ENCODE data around the gene KCND3.

DNA sequence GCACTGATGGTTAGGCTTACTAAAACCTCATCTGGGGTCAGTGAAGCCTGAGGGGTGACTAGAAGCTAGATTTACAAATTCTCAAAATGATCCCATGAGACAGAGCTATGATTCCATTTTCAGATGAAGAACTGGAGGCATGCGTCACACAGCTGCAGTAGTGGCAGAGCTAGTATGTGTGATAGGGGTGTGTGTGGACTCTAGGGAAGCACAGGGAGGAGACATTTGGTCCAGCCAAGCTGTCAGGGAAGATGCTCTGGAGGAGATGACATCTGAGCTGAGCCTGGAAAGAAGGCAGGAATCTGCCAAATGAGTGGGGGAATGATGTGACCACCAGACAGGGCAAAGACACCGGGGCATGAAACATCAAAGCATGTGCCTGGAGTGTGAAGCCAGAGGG is 12.0 kb upstream of the KCND3 start:
- TF ChIP-seq, protein P1, sequence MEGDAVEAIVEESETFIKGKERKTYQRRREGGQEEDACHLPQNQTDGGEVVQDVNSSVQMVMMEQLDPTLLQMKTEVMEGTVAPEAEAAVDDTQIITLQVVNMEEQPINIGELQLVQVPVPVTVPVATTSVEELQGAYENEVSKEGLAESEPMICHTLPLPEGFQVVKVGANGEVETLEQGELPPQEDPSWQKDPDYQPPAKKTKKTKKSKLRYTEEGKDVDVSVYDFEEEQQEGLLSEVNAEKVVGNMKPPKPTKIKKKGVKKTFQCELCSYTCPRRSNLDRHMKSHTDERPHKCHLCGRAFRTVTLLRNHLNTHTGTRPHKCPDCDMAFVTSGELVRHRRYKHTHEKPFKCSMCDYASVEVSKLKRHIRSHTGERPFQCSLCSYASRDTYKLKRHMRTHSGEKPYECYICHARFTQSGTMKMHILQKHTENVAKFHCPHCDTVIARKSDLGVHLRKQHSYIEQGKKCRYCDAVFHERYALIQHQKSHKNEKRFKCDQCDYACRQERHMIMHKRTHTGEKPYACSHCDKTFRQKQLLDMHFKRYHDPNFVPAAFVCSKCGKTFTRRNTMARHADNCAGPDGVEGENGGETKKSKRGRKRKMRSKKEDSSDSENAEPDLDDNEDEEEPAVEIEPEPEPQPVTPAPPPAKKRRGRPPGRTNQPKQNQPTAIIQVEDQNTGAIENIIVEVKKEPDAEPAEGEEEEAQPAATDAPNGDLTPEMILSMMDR (conservative IDR thresholded peaks at IDR 0.05; ENCODE audit: low read depth in 2 of 2): no peak
- no peak for TF ChIP-seq CREB1 (CRISPR knock-in tag; IDR thresholded peaks at IDR 0.05; ENCODE audit: low read depth)
- TF ChIP-seq EZH2 (IDR thresholded peaks at IDR 0.05; ENCODE audit: low read depth, unreplicated experiment): no peak
- no peak for TF ChIP-seq POLR2AphosphoS5 (IDR thresholded peaks at IDR 0.05; ENCODE audit: low read depth)
- TF ChIP-seq, protein P2, sequence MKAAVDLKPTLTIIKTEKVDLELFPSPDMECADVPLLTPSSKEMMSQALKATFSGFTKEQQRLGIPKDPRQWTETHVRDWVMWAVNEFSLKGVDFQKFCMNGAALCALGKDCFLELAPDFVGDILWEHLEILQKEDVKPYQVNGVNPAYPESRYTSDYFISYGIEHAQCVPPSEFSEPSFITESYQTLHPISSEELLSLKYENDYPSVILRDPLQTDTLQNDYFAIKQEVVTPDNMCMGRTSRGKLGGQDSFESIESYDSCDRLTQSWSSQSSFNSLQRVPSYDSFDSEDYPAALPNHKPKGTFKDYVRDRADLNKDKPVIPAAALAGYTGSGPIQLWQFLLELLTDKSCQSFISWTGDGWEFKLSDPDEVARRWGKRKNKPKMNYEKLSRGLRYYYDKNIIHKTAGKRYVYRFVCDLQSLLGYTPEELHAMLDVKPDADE (IDR thresholded peaks at IDR 0.05): no peak
- TF ChIP-seq, protein P3, sequence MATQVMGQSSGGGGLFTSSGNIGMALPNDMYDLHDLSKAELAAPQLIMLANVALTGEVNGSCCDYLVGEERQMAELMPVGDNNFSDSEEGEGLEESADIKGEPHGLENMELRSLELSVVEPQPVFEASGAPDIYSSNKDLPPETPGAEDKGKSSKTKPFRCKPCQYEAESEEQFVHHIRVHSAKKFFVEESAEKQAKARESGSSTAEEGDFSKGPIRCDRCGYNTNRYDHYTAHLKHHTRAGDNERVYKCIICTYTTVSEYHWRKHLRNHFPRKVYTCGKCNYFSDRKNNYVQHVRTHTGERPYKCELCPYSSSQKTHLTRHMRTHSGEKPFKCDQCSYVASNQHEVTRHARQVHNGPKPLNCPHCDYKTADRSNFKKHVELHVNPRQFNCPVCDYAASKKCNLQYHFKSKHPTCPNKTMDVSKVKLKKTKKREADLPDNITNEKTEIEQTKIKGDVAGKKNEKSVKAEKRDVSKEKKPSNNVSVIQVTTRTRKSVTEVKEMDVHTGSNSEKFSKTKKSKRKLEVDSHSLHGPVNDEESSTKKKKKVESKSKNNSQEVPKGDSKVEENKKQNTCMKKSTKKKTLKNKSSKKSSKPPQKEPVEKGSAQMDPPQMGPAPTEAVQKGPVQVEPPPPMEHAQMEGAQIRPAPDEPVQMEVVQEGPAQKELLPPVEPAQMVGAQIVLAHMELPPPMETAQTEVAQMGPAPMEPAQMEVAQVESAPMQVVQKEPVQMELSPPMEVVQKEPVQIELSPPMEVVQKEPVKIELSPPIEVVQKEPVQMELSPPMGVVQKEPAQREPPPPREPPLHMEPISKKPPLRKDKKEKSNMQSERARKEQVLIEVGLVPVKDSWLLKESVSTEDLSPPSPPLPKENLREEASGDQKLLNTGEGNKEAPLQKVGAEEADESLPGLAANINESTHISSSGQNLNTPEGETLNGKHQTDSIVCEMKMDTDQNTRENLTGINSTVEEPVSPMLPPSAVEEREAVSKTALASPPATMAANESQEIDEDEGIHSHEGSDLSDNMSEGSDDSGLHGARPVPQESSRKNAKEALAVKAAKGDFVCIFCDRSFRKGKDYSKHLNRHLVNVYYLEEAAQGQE (IDR thresholded peaks at IDR 0.05; ENCODE audit: unreplicated experiment): no peak
- TF ChIP-seq JUNB (IDR thresholded peaks at IDR 0.05; ENCODE audit: unreplicated experiment): no peak
- no peak for TF ChIP-seq ZNF114 (CRISPR knock-in tag; IDR thresholded peaks at IDR 0.05)
- TF ChIP-seq STAT1 (IDR thresholded peaks at IDR 0.05; ENCODE audit: unreplicated experiment): no peak
- no peak for TF ChIP-seq EZH2phosphoT487 (IDR thresholded peaks at IDR 0.05; ENCODE audit: unreplicated experiment)
